ENCODE data around the gene HCN2. TPM values are rescaled to one million over a fixed set of nuclear protein-coding genes. Genes with fewer than 3 reads are reported as not detected.

HCN2 gene
- total and polyA plus RNA-seq, 4 experiments from 2014 or later = 2.5 to 2.9 TPM; not detected in 2

GRCh38 chr19:634975-635652 lies 45.4 kb downstream of the HCN2 start:
- no peak for DNase-seq
- ChIA-PET CTCF (ENCODE audit: partially characterized antibody) (no interaction called here), POLR2A (ENCODE audit: partially characterized antibody) (interaction anchor here (1.8 to 4.6 kb wide), 2 partner anchors 26 to 63 kb away, joined by 8 to 54 read pairs; partner anchors contain the start of genes BSG and RNF126)
- Histone ChIP-seq H3K9me3 (ENCODE audit: control insufficient read depth in 1 of 2, low read length in 2 of 2) (no peaks in the 10 kb centered on the region), H3K27me3 (ENCODE audit: insufficient read depth, low read length) (no peaks in the 10 kb centered on the region), H3K4me1 (ENCODE audit: insufficient read depth, low read length) (peaks cover 33% of the 10 kb centered on the region), H3K36me3 (ENCODE audit: insufficient read depth, low read length) (peaks cover 7% of the 10 kb centered on the region), H3K27ac (ENCODE audit: low read depth, low read length) (no peak overlapping the region), H3K4me3 (ENCODE audit: low read length in 2 of 2) (no peak overlapping the region)
- Mint-ChIP-seq H3K4me1 (peaks cover 6 to 43% (median 23%) of the 10 kb centered on the region in 4 donors), H3K9me3 (peaks cover 0 to 2% (median 0%) of the 10 kb centered on the region in 8 donors), H3K27me3 (no peaks in the 10 kb centered on the region), H3K4me3 (no peak overlapping the region), H3K36me3 (peaks cover 3 to 15% of the 10 kb centered on the region in 2 donors), H3K27ac (peak overlapping the region in 2 of 7 donors; percentile 10 to 21)
- intact Hi-C loops (cut with micrococcal nuclease) = loop anchor here (10.0 kb wide), 1 partner anchor 120 kb away; no protein-coding TSS in a partner anchor

- peak overlapping the region in 3 of 7 donors; percentile 89 to 94 (median 92) for H3K27ac Mint-ChIP-seq
- peaks cover 0 to 3% (median 0%) of the 10 kb centered on the region in 8 donors for H3K9me3 Mint-ChIP-seq
- H3K4me1 Mint-ChIP-seq = peaks cover 4 to 18% (median 8%) of the 10 kb centered on the region in 4 donors
- intact Hi-C loops (cut with micrococcal nuclease) = loop anchor here (2.0 to 10.0 kb wide), 2 partner anchors 22 to 124 kb away; no protein-coding TSS in a partner anchor
- peak overlapping the region; percentile 52 to 63 for H3K4me3 ChIP-seq (ENCODE audit: low read length in 2 of 2)
- H3K36me3 ChIP-seq (ENCODE audit: insufficient read depth, low read length) = no peaks in the 10 kb centered on the region
- no peak for DNase-seq
- POLR2A ChIA-PET (ENCODE audit: partially characterized antibody) = interaction anchor here (0.9 kb wide), 1 partner anchor 630 kb away, joined by 3 read pairs; no protein-coding TSS in a partner anchor
- CTCF ChIA-PET (ENCODE audit: partially characterized antibody) = no interaction called here
- H3K4me3 Mint-ChIP-seq = peak overlapping the region; percentile 83 to 93 (median 88)
- no peaks in the 10 kb centered on the region for H3K27me3 Mint-ChIP-seq
- peak overlapping the region; percentile 15 for H3K27ac ChIP-seq (ENCODE audit: low read depth, low read length)
- H3K27me3 ChIP-seq (ENCODE audit: insufficient read depth, low read length) = no peaks in the 10 kb centered on the region
- H3K36me3 Mint-ChIP-seq = peaks cover 0 to under 1% of the 10 kb centered on the region in 2 donors
- peaks cover 17% of the 10 kb centered on the region for H3K4me1 ChIP-seq (ENCODE audit: insufficient read depth, low read length)
- no peaks in the 10 kb centered on the region for H3K9me3 ChIP-seq (ENCODE audit: control insufficient read depth in 1 of 2, low read length in 2 of 2)
These were observed 49.2 kb downstream of the HCN2 start for GRCh38 chr19:638906-639252.

- H3K36me3 Mint-ChIP-seq = peaks cover 0 to 1% of the 10 kb centered on the region in 2 donors
- peaks cover 0 to 3% (median 0%) of the 10 kb centered on the region in 8 donors for H3K9me3 Mint-ChIP-seq
- H3K27me3 Mint-ChIP-seq = no peaks in the 10 kb centered on the region
- H3K27me3 ChIP-seq (ENCODE audit: insufficient read depth, low read length) = no peaks in the 10 kb centered on the region
- peaks cover 4 to 15% (median 6%) of the 10 kb centered on the region in 4 donors for H3K4me1 Mint-ChIP-seq
- ChIA-PET CTCF (ENCODE audit: partially characterized antibody) (no interaction called here), POLR2A (ENCODE audit: partially characterized antibody) (interaction anchor here (0.6 to 1.6 kb wide), 4 partner anchors 9 to 629 kb away, joined by 3 to 8 read pairs (median 3); no protein-coding TSS in a partner anchor)
- DNase-seq = peak; percentile 91 to 95 (median 92)
- H3K36me3 ChIP-seq (ENCODE audit: insufficient read depth, low read length) = no peaks in the 10 kb centered on the region
- H3K4me1 ChIP-seq (ENCODE audit: insufficient read depth, low read length) = peaks cover 12% of the 10 kb centered on the region
- H3K4me3 Mint-ChIP-seq = peak within 1 kb of the TSS; percentile 83 to 93 (median 88)
- H3K9me3 ChIP-seq (ENCODE audit: control insufficient read depth in 1 of 2, low read length in 2 of 2) = no peaks in the 10 kb centered on the region
- intact Hi-C loops (cut with micrococcal nuclease) = loop anchor here (2.0 to 10.0 kb wide), 2 partner anchors 21 to 125 kb away; no protein-coding TSS in a partner anchor
- H3K4me3 ChIP-seq (ENCODE audit: low read length in 2 of 2) = peak within 1 kb of the TSS; percentile 52 to 63
- peak within 1 kb of the TSS; percentile 15 for H3K27ac ChIP-seq (ENCODE audit: low read depth, low read length)
- peak within 1 kb of the TSS; percentile 89 to 95 (median 94) for H3K27ac Mint-ChIP-seq
These were observed 49.8 kb downstream of the HCN2 start, which contains the start of gene FGF22 for GRCh38 chr19:639253-640160. TSS of gene FGF22 (plus strand) at chr19:639879. CDS start at chr19:639926, 47 bp downstream.

GRCh38 chr19:640161-640558 lies 50.5 kb downstream of the HCN2 start:
- peak overlapping the region in 2 of 7 donors; percentile 69 to 95 for H3K27ac Mint-ChIP-seq
- no peaks in the 10 kb centered on the region for H3K27me3 Mint-ChIP-seq
- CTCF ChIA-PET (ENCODE audit: partially characterized antibody) = no interaction called here
- no peaks in the 10 kb centered on the region for H3K36me3 ChIP-seq (ENCODE audit: insufficient read depth, low read length)
- H3K36me3 Mint-ChIP-seq = peaks cover 1 to 3% of the 10 kb centered on the region in 2 donors
- H3K9me3 ChIP-seq (ENCODE audit: control insufficient read depth in 1 of 2, low read length in 2 of 2) = no peaks in the 10 kb centered on the region
- peak overlapping the region in 1 of 8 donors; percentile 45 for H3K4me3 Mint-ChIP-seq
- no peak for DNase-seq
- H3K4me1 ChIP-seq (ENCODE audit: insufficient read depth, low read length) = peaks cover 12% of the 10 kb centered on the region
- H3K9me3 Mint-ChIP-seq = peaks cover 0 to 3% (median 0%) of the 10 kb centered on the region in 8 donors
- H3K27me3 ChIP-seq (ENCODE audit: insufficient read depth, low read length) = no peaks in the 10 kb centered on the region
- no peak overlapping the region for H3K27ac ChIP-seq (ENCODE audit: low read depth, low read length)
- POLR2A ChIA-PET (ENCODE audit: partially characterized antibody) = interaction anchor here (1.2 to 1.6 kb wide), 2 partner anchors 9 to 21 kb away, joined by 3 to 8 read pairs; no protein-coding TSS in a partner anchor
- intact Hi-C loops (cut with micrococcal nuclease) = no loop called here
- no peak overlapping the region for H3K4me3 ChIP-seq (ENCODE audit: low read length in 2 of 2)
- peaks cover 4 to 15% (median 6%) of the 10 kb centered on the region in 4 donors for H3K4me1 Mint-ChIP-seq

- peaks cover 3% of the 10 kb centered on the region in 2 donors for H3K36me3 Mint-ChIP-seq
- DNase-seq = no peak
- Histone ChIP-seq H3K36me3 (ENCODE audit: insufficient read depth, low read length) (no peaks in the 10 kb centered on the region), H3K27ac (ENCODE audit: low read depth, low read length) (no peak overlapping the region), H3K4me3 (ENCODE audit: low read length in 2 of 2) (no peak overlapping the region), H3K4me1 (ENCODE audit: insufficient read depth, low read length) (peaks cover 12% of the 10 kb centered on the region), H3K9me3 (ENCODE audit: control insufficient read depth in 1 of 2, low read length in 2 of 2) (no peaks in the 10 kb centered on the region), H3K27me3 (ENCODE audit: insufficient read depth, low read length) (no peaks in the 10 kb centered on the region)
- ChIA-PET CTCF (ENCODE audit: partially characterized antibody) (no interaction called here), POLR2A (ENCODE audit: partially characterized antibody) (interaction anchor here (0.9 to 1.6 kb wide), 3 partner anchors 10 to 23 kb away, joined by 3 to 8 read pairs (median 3); no protein-coding TSS in a partner anchor)
- H3K27ac Mint-ChIP-seq = peak overlapping the region in 3 of 7 donors; percentile 69 to 95 (median 74)
- peaks cover 0 to 3% (median 0%) of the 10 kb centered on the region in 8 donors for H3K9me3 Mint-ChIP-seq
- peak overlapping the region in 2 of 8 donors; percentile 36 to 45 for H3K4me3 Mint-ChIP-seq
- intact Hi-C loops (cut with micrococcal nuclease) = no loop called here
- H3K4me1 Mint-ChIP-seq = peaks cover 4 to 15% (median 6%) of the 10 kb centered on the region in 4 donors
- no peaks in the 10 kb centered on the region for H3K27me3 Mint-ChIP-seq
These were observed 51.0 kb downstream of the HCN2 start for GRCh38 chr19:640606-641189.

- H3K27ac Mint-ChIP-seq = peak overlapping the region in 2 of 7 donors; percentile 38 to 62
- peaks cover 4 to 15% (median 7%) of the 10 kb centered on the region in 4 donors for H3K4me1 Mint-ChIP-seq
- ChIA-PET POLR2A (ENCODE audit: partially characterized antibody) (interaction anchor here (1.0 to 1.7 kb wide), 3 partner anchors 8 to 19 kb away, joined by 4 to 6 read pairs (median 6); partner anchors contain the start of gene POLRMT), CTCF (ENCODE audit: partially characterized antibody) (interaction anchor here (1.0 kb wide), 1 partner anchor 129 kb away, joined by 3 read pairs; no protein-coding TSS in a partner anchor)
- intact Hi-C loops (cut with micrococcal nuclease) = no loop called here
- Histone ChIP-seq H3K9me3 (ENCODE audit: control insufficient read depth in 1 of 2, low read length in 2 of 2) (no peaks in the 10 kb centered on the region), H3K36me3 (ENCODE audit: insufficient read depth, low read length) (peaks cover 1% of the 10 kb centered on the region), H3K4me1 (ENCODE audit: insufficient read depth, low read length) (peaks cover 12% of the 10 kb centered on the region), H3K27ac (ENCODE audit: low read depth, low read length) (no peak overlapping the region), H3K4me3 (ENCODE audit: low read length in 2 of 2) (no peak overlapping the region), H3K27me3 (ENCODE audit: insufficient read depth, low read length) (no peaks in the 10 kb centered on the region)
- DNase-seq = no peak
- H3K36me3 Mint-ChIP-seq = peaks cover 3 to 4% of the 10 kb centered on the region in 2 donors
- H3K9me3 Mint-ChIP-seq = peaks cover 0 to 3% (median 0%) of the 10 kb centered on the region in 8 donors
- no peaks in the 10 kb centered on the region for H3K27me3 Mint-ChIP-seq
- peak overlapping the region in 2 of 8 donors; percentile 41 to 54 for H3K4me3 Mint-ChIP-seq
These were observed 52.0 kb downstream of the HCN2 start for GRCh38 chr19:641702-642101.
